Right atrium auricular region (tissue), 2 donors: Measurements from ENCODE around the gene NIT2. TPM values are rescaled to one million over a fixed set of nuclear protein-coding genes. Genes with fewer than 3 reads are reported as not detected.
"Not testable (repeated sequence)": the region's sequence is repeated elsewhere in the genome, so short reads cannot be mapped to it uniquely, and the experiment has no call there.

ENCODE experiments used
- DNase-seq: peaks from one replicate; pipeline ENCODE4 v3.0.0-alpha.2; 2019; ENCODE audit warnings: low spot score
- H3K27ac ChIP-seq, 2 donors: fragments of 200-600 bp; sonication (generic); 1 replicate in 1 of 2; 2 replicates in 1 of 2; pipeline ENCODE4 v1.5.1; 2016 to 2019
- H3K27me3 ChIP-seq, 2 donors: fragments of 200-600 bp; sonication (generic); one replicate each; pipeline versions ENCODE4 v1.5.1 to v1.6.0; 2017 to 2019
- H3K36me3 ChIP-seq: fragments of 200-600 bp; sonication (generic); one replicate; pipeline ENCODE4 v1.5.1; 2016
- H3K4me1 ChIP-seq, 2 donors: fragments of 200-600 bp; sonication (generic); one replicate each; pipeline versions ENCODE4 v1.5.1 to v1.6.0; 2017 to 2019
- H3K4me3 ChIP-seq, 2 donors: fragments of 200-600 bp; sonication (generic); 1 replicate in 1 of 2; 2 replicates in 1 of 2; pipeline ENCODE4 v1.5.1; 2017 to 2019; ENCODE audit warnings: mild to moderate bottlenecking in 1 of 2, moderate library complexity in 1 of 2
- H3K9me3 ChIP-seq, 2 donors: fragments of 200-600 bp; sonication (generic); one replicate each; pipeline ENCODE4 v1.5.1; 2019
- CTCF ChIP-seq, 2 donors: fragments of 200-600 bp; sonication (generic); IDR thresholded peaks; one replicate each; pipeline ENCODE4 v1.5.1; 2019; ENCODE audit warnings: antibody characterized with exemption in 2 of 2
- total RNA-seq, 2 donors: library from RNA; depleted of rRNA; stranded (reverse); fragments of >200 nt; gene quantifications; one replicate each; pipeline ENCODE4 v1.1.0, GENCODE V29; 2016

The NIT2 gene
- total RNA-seq, 2 donors from 2014 or later: 12.3 to 15.4 TPM

- no peaks in the 10 kb centered on the region for H3K36me3 ChIP-seq
- no peaks in the 10 kb centered on the region for H3K9me3 ChIP-seq
- no peak overlapping the region for H3K27ac ChIP-seq
- DNase-seq: no peak
- no peak for TF ChIP-seq CTCF (IDR thresholded peaks at IDR 0.05)
- no peaks in the 10 kb centered on the region for H3K27me3 ChIP-seq
- no peak overlapping the region for H3K4me3 ChIP-seq
- peaks cover 0 to 12% of the 10 kb centered on the region in 2 donors for H3K4me1 ChIP-seq
Measured at GRCh38 chr3:100331660-100332059, 2.9 kb upstream of the NIT2 start.

GRCh38 chr3:100333051-100333450 lies 1.5 kb upstream of the NIT2 start:
- Histone ChIP-seq H3K27me3 (no peaks in the 10 kb centered on the region), H3K9me3 (no peaks in the 10 kb centered on the region), H3K27ac (no peak overlapping the region), H3K36me3 (no peaks in the 10 kb centered on the region), H3K4me1 (peaks cover 0 to 12% of the 10 kb centered on the region in 2 donors), H3K4me3 (no peak overlapping the region)
- no peak for DNase-seq
- no peak for TF ChIP-seq CTCF (IDR thresholded peaks at IDR 0.05)

- Histone ChIP-seq H3K27ac (peak overlapping the region; percentile 78 to 86), H3K36me3 (peaks cover under 1% of the 10 kb centered on the region), H3K27me3 (no peaks in the 10 kb centered on the region), H3K4me3 (peak overlapping the region; percentile 57 to 74), H3K4me1 (peaks cover 0 to 12% of the 10 kb centered on the region in 2 donors), H3K9me3 (no peaks in the 10 kb centered on the region)
- no peak for TF ChIP-seq CTCF (IDR thresholded peaks at IDR 0.05)
- no peak for DNase-seq
Measured at GRCh38 chr3:100333970-100334487, 528 bp upstream of the NIT2 start.

- Histone ChIP-seq H3K27me3 (no peaks in the 10 kb centered on the region), H3K4me3 (peak overlapping the region; percentile 57 to 74), H3K27ac (peak overlapping the region; percentile 78 to 86), H3K9me3 (no peaks in the 10 kb centered on the region), H3K4me1 (peaks cover 0 to 12% of the 10 kb centered on the region in 2 donors), H3K36me3 (peaks cover 8% of the 10 kb centered on the region)
- no peak for TF ChIP-seq CTCF (IDR thresholded peaks at IDR 0.05)
- DNase-seq: no peak
Measured at GRCh38 chr3:100335434-100335833, 877 bp downstream of the NIT2 start.

- DNase-seq, H3K36me3 ChIP-seq, H3K4me3 ChIP-seq, H3K9me3 ChIP-seq, H3K27me3 ChIP-seq: not testable (repeated sequence)
- peak overlapping the region; percentile 16 to 78 for H3K27ac ChIP-seq
- H3K4me1 ChIP-seq: peaks cover 0 to 12% of the 10 kb centered on the region in 2 donors
Measured at GRCh38 chr3:100336229-100336628, 1.7 kb downstream of the NIT2 start.

GRCh38 chr3:100338911-100339310 lies 4.4 kb downstream of the NIT2 start:
- H3K27me3 ChIP-seq: no peaks in the 10 kb centered on the region
- H3K4me1 ChIP-seq: peaks cover 0 to 12% of the 10 kb centered on the region in 2 donors
- H3K9me3 ChIP-seq: no peaks in the 10 kb centered on the region
- no peak overlapping the region for H3K27ac ChIP-seq
- DNase-seq: no peak
- peaks cover 19% of the 10 kb centered on the region for H3K36me3 ChIP-seq
- H3K4me3 ChIP-seq: no peak overlapping the region
- no peak for TF ChIP-seq CTCF (IDR thresholded peaks at IDR 0.05)
